A673 (cell line): ENCODE data around the gene ZCCHC24.

Experiments
- CTCF ChIP-seq: fragments of 300-800, 200-600 bp; sonication (generic); conservative IDR thresholded peaks from 2 replicates; pipeline ENCODE4 v1.5.1; 2017; ENCODE audit warnings: low read depth, mild to moderate bottlenecking, antibody characterized with exemption, low read length, moderate library complexity, mixed read lengths
- EZH2 ChIP-seq: fragments of 200-600 bp; sonication (generic); IDR thresholded peaks from 2 replicates; pipeline ENCODE4 v1.6.1; 2017; ENCODE audit warnings: borderline replicate concordance, low read depth, mild to moderate bottlenecking, mixed read lengths, antibody characterized with exemption, low read length; ENCODE audit not compliant: poor library complexity, severe bottlenecking

- no peak for TF ChIP-seq CTCF
- no peak for TF ChIP-seq EZH2
Observed at GRCh38 chr10:79348640-79348988, 96.8 kb downstream of the ZCCHC24 start.
